Kasumi-1 (cell line): ENCODE measurements around the gene SHANK2.

Experiments
- DNase-seq, 2 experiments: peaks; one replicate each; lab custom pipeline; 2025; lab: John Stamatoyannopoulos, UW

Gene SHANK2

GRCh38 chr11:71269603-71270511, 17.5 kb upstream of the SHANK2 start:
- DNase-seq, result no peak

- no peak for DNase-seq
Observed at GRCh38 chr11:71268706-71269321, 16.4 kb upstream of the SHANK2 start.

- DNase-seq, result no peak
Observed at GRCh38 chr11:71267807-71268421, 15.5 kb upstream of the SHANK2 start.

- DNase-seq, result no peak
Observed at GRCh38 chr11:71266114-71266833, 13.9 kb upstream of the SHANK2 start.

GRCh38 chr11:71265559-71266092, 13.2 kb upstream of the SHANK2 start:
- no peak for DNase-seq

GRCh38 chr11:71263386-71263785, 11.0 kb upstream of the SHANK2 start:
- no peak for DNase-seq

GRCh38 chr11:71255800-71256479, 3.6 kb upstream of the SHANK2 start:
- no peak for DNase-seq

- DNase-seq, result no peak
Observed at GRCh38 chr11:71255323-71255722, 2.9 kb upstream of the SHANK2 start.

- no peak for DNase-seq
Observed at GRCh38 chr11:71253794-71254193, 1.4 kb upstream of the SHANK2 start.

GRCh38 chr11:71252770-71253730, 673 bp upstream of the SHANK2 start:
- no peak for DNase-seq

GRCh38 chr11:71251761-71252268, 562 bp downstream of the SHANK2 start:
- no peak for DNase-seq

GRCh38 chr11:71251151-71251721, 1.1 kb downstream of the SHANK2 start:
- DNase-seq, result no peak

GRCh38 chr11:71250523-71251150, 1.7 kb downstream of the SHANK2 start:
- no peak for DNase-seq

GRCh38 chr11:71249301-71249700, 3.1 kb downstream of the SHANK2 start:
- no peak for DNase-seq

GRCh38 chr11:71248656-71249055, 3.7 kb downstream of the SHANK2 start:
- no peak for DNase-seq

- DNase-seq, result no peak
Observed at GRCh38 chr11:71248251-71248570, 4.2 kb downstream of the SHANK2 start.

GRCh38 chr11:71247551-71248250, 4.7 kb downstream of the SHANK2 start:
- DNase-seq, result no peak

- DNase-seq, result no peak
Observed at GRCh38 chr11:71246559-71246958, 5.8 kb downstream of the SHANK2 start.
